Endothelial cell of umbilical vein (primary cell): ENCODE measurements around the gene LCOR. TPM values are rescaled to one million over a fixed set of nuclear protein-coding genes. Genes with fewer than 3 reads are reported as not detected.

Experiments
- BruUV-seq: library from RNA; stranded (reverse); fragments of 400-500 nt; replicated peaks from 2 replicates; lab custom pipeline; 2021; lab: Mats Ljungman, UMichigan
- CTCF ChIA-PET: fragments of 300-600, 350-600 bp; sonication (Branson Sonifier 250); formaldehyde crosslinking; loops from one replicate; lab custom pipeline; 2021; ENCODE audit warnings: antibody characterized with exemption, inconsistent platforms; lab: Charles Lee
- POLR2A ChIA-PET: fragments of 300-600, 350-600 bp; sonication (Branson Sonifier 250); formaldehyde crosslinking; loops from one replicate; lab custom pipeline; 2021; ENCODE audit warnings: antibody characterized with exemption, inconsistent platforms; lab: Charles Lee
- DNase-seq: peaks from one replicate; pipeline ENCODE4 v3.0.0-alpha.2; 2011; ENCODE audit warnings: low read depth, low spot score
- FAIRE-seq: peaks from 2 replicates; lab custom pipeline; 2011; peaks lifted over from hg19 to GRCh38; lab: Jason Lieb, UNC
- H2AFZ ChIP-seq: 2 replicates; pipeline ENCODE4 v1.6.0; 2012; ENCODE audit warnings: low read depth, low read length, control low read depth, inconsistent platforms
- H3K27ac ChIP-seq: 2 replicates; pipeline ENCODE4 v1.5.1; 2011; ENCODE audit warnings: low read depth, mild to moderate bottlenecking, control low read depth, low read length, moderate library complexity; ENCODE audit not compliant: insufficient read depth
- H3K27me3 ChIP-seq, 2 experiments: 2 replicates each; pipeline versions ENCODE4 v1.6.0 to v1.6.1; 2011; ENCODE audit warnings: low read length in 2 of 2, mixed read lengths in 1 of 2; ENCODE audit not compliant: control insufficient read depth in 2 of 2, insufficient read depth in 2 of 2
- H3K36me3 ChIP-seq, 2 experiments: 2 replicates in 1 of 2; 3 replicates in 1 of 2; pipeline ENCODE4 v1.5.1; 2011; ENCODE audit warnings: low read length in 2 of 2, mild to moderate bottlenecking in 1 of 2, moderate library complexity in 1 of 2; ENCODE audit not compliant: control insufficient read depth in 2 of 2, insufficient read depth in 2 of 2; ENCODE audit errors: extremely low read depth in 1 of 2
- H3K4me1 ChIP-seq: 3 replicates; pipeline ENCODE4 v1.5.1; 2011; ENCODE audit warnings: mild to moderate bottlenecking, low read length; ENCODE audit not compliant: control insufficient read depth, insufficient read depth; ENCODE audit errors: extremely low read depth
- H3K4me2 ChIP-seq: 2 replicates; pipeline ENCODE4 v1.6.1; 2011; ENCODE audit warnings: low read length, control low read depth, mixed read lengths; ENCODE audit not compliant: insufficient read depth
- H3K4me3 ChIP-seq, 3 experiments: fragments of 200-600 bp in 1 of 3; sonication (generic), shearing (Covaris generic) in 1 of 3; replicated peaks in 1 of 3; 2 replicates each; pipeline ENCODE4 v1.5.1; 2011 to 2016; ENCODE audit warnings: control low read depth in 3 of 3, low read length in 3 of 3, mild to moderate bottlenecking in 2 of 3, inconsistent platforms in 1 of 3, low read depth in 1 of 3, moderate library complexity in 1 of 3; ENCODE audit not compliant: insufficient read depth in 1 of 3
- H3K79me2 ChIP-seq: 2 replicates; pipeline ENCODE4 v1.6.0; 2012; ENCODE audit warnings: low read length, inconsistent platforms; ENCODE audit not compliant: control insufficient read depth, insufficient read depth
- H3K9ac ChIP-seq: replicated peaks from 2 replicates; pipeline ENCODE3; 2011; ENCODE audit warnings: low read length, control low read depth; ENCODE audit not compliant: insufficient read depth; ENCODE audit errors: extremely low read depth
- H3K9me1 ChIP-seq: replicated peaks from 3 replicates; pipeline ENCODE4 v1.6.0; 2011; ENCODE audit warnings: mild to moderate bottlenecking, low read length; ENCODE audit not compliant: control insufficient read depth, insufficient read depth; ENCODE audit errors: extremely low read depth
- H3K9me3 ChIP-seq: replicated peaks from 2 replicates; pipeline ENCODE4 v1.5.1; 2012; ENCODE audit warnings: low read length, inconsistent platforms; ENCODE audit not compliant: control insufficient read depth, insufficient read depth
- H4K20me1 ChIP-seq: replicated peaks from 2 replicates; pipeline ENCODE3; 2011; ENCODE audit warnings: mild to moderate bottlenecking, low read length; ENCODE audit not compliant: control insufficient read depth, insufficient read depth; ENCODE audit errors: extremely low read depth
- EZH2 ChIP-seq: IDR thresholded peaks from 2 replicates; pipeline ENCODE4 v1.6.1; 2012; ENCODE audit warnings: borderline replicate concordance, low read depth, mild to moderate bottlenecking, moderate library complexity, low read length, inconsistent platforms; ENCODE audit not compliant: severe bottlenecking
- FOS ChIP-seq: IDR thresholded peaks from 2 replicates; pipeline ENCODE4 v1.6.1; 2011; ENCODE audit warnings: mild to moderate bottlenecking, low read length, moderate library complexity, borderline replicate concordance; ENCODE audit not compliant: insufficient read depth
- GATA2 ChIP-seq: IDR thresholded peaks from 2 replicates; pipeline ENCODE4 v1.7.0; 2011; ENCODE audit warnings: low read depth, mild to moderate bottlenecking, moderate library complexity, mixed read lengths, low read length; ENCODE audit not compliant: insufficient read length, insufficient read depth
- JUN ChIP-seq: IDR thresholded peaks from 2 replicates; pipeline ENCODE4 v1.6.1; 2011; ENCODE audit warnings: borderline replicate concordance, low read depth; ENCODE audit not compliant: insufficient read length, insufficient read depth
- MYC ChIP-seq: IDR thresholded peaks from one replicate; pipeline ENCODE4 v1.6.1; 2011; ENCODE audit warnings: mild to moderate bottlenecking, low read depth, low read length
- POLR2A ChIP-seq: IDR thresholded peaks from 2 replicates; pipeline ENCODE4 v1.6.1; 2012; ENCODE audit warnings: low read depth, mild to moderate bottlenecking, control low read depth, low read length
- POLR2AphosphoS5 ChIP-seq: IDR thresholded peaks from 2 replicates; pipeline ENCODE4 v1.6.1; 2012; ENCODE audit warnings: low read depth, mild to moderate bottlenecking, control low read depth, low read length, moderate library complexity; ENCODE audit not compliant: insufficient read depth
- dilution Hi-C: fragments of 300-500 bp; cut with MboI; formaldehyde crosslinking; loops from one replicate; pipeline ENCODE4 v1.15.0; 2019; ENCODE audit warnings: low sequenced_read_pairs; ENCODE audit not compliant: extremely low pct_ligation_motif_present
- intact Hi-C: fragments of 100-400 bp; cut with micrococcal nuclease; formaldehyde crosslinking; loops from one replicate; pipeline ENCODE4 v1.10.0; 2022
- polyA plus RNA-seq, 4 experiments: library from polyadenylated mRNA; depleted of rRNA in 3 of 4; stranded (reverse) in 3 of 4; unstranded in 1 of 4; fragments of >200 nt; gene quantifications; 2 replicates each; pipeline versions ENCODE4 v1.2.1 to v1.2.3, GENCODE V29; 2011 to 2012; ENCODE audit warnings: missing spikeins in 1 of 4
- total RNA-seq: library from RNA; stranded (reverse); gene quantifications from 2 replicates; pipeline ENCODE4 v1.2.3, GENCODE V29; 2021
- TF ChIP-seq, protein P1 (sequence below), 2 donors: IDR thresholded peaks; 1 replicate in 1 of 2; 2 replicates in 1 of 2; pipeline ENCODE4 v1.5.1; 2011; ENCODE audit warnings: low read length in 2 of 2, mild to moderate bottlenecking in 2 of 2, moderate library complexity in 2 of 2, control low read depth in 1 of 2, inconsistent platforms in 1 of 2, low read depth in 1 of 2; ENCODE audit not compliant: insufficient read depth in 1 of 2; ENCODE audit errors: extremely low read depth in 1 of 2
- TF ChIP-seq, protein P2 (sequence below): IDR thresholded peaks from 2 replicates; pipeline ENCODE4 v1.6.1; 2011; ENCODE audit not compliant: insufficient read depth, insufficient read length

Gene LCOR
- total and polyA plus RNA-seq, 2 donors (not counting 3 experiments of a cell fraction or from before 2014, with no cell fraction given) = 11.6 to 39.0 TPM

DNA sequence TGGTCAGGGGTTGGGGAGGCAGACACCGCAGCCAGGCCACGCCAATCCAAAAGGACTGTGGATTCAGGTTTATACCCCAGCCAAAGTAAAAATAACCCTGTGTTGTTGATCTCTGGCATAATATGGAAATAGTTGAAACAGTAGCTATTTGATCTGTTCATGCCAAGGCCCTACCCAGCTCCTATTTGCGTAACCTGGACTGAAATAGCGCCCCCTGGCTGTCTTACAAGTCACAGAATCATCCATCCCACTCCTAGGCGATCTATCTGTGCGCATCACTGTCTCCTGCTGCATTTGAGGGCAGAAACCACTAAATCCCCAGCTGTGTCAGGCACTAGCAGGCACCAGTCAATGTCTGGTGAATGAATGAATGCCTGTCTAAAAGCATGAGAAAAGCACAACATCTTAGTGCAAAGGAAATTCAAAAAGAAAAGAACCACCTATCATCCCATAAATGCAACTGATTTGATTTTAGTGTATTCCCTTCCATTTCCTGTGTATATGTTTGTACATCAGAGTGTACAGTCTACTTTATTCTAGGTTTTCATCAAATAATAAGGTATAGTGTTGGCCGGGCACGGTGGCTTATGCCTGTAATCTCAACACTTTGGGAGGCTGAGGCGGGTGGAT is 193.6 kb downstream of the LCOR start:
- DNase-seq (peak; percentile 34), FAIRE-seq (peak; percentile 79)
- intact Hi-C loops (loop anchor here (1.0 to 2.0 kb wide), 4 partner anchors 115 to 385 kb away; partner anchors contain the start of gene LCOR), dilution Hi-C loops (no loop called here)
- no peaks in the 10 kb centered on the region for H3K9me3 ChIP-seq
- no peaks in the 10 kb centered on the region for H3K36me3 ChIP-seq
- no peaks in the 10 kb centered on the region for H3K27me3 ChIP-seq
- H3K27ac ChIP-seq = no peak overlapping the region
- no peak overlapping the region for H3K4me2 ChIP-seq
- no peak overlapping the region for H3K4me3 ChIP-seq
- CTCF ChIA-PET = interaction anchor here (0.6 to 9.2 kb wide), 80 partner anchors 10 to 986 kb away, joined by 3 to 161 read pairs (median 4); partner anchors contain the start of genes LCOR and TLL2
- no peaks in the 10 kb centered on the region for H4K20me1 ChIP-seq
- H3K4me1 ChIP-seq = peaks cover 18% of the 10 kb centered on the region
- no peaks in the 10 kb centered on the region for H3K9me1 ChIP-seq
- no peak overlapping the region for H3K9ac ChIP-seq
- H3K79me2 ChIP-seq = no peaks in the 10 kb centered on the region
- POLR2A ChIA-PET = no interaction called here
- no TSS peak for BruUV-seq
- TF ChIP-seq, protein P1, sequence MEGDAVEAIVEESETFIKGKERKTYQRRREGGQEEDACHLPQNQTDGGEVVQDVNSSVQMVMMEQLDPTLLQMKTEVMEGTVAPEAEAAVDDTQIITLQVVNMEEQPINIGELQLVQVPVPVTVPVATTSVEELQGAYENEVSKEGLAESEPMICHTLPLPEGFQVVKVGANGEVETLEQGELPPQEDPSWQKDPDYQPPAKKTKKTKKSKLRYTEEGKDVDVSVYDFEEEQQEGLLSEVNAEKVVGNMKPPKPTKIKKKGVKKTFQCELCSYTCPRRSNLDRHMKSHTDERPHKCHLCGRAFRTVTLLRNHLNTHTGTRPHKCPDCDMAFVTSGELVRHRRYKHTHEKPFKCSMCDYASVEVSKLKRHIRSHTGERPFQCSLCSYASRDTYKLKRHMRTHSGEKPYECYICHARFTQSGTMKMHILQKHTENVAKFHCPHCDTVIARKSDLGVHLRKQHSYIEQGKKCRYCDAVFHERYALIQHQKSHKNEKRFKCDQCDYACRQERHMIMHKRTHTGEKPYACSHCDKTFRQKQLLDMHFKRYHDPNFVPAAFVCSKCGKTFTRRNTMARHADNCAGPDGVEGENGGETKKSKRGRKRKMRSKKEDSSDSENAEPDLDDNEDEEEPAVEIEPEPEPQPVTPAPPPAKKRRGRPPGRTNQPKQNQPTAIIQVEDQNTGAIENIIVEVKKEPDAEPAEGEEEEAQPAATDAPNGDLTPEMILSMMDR (IDR thresholded peaks at IDR 0.05; ENCODE audit: extremely low read depth in 1 of 2, insufficient read depth in 1 of 2, low read depth in 1 of 2, low read length in 2 of 2) = peak; percentile 58 to 63
- no peak for TF ChIP-seq POLR2AphosphoS5
- no peak overlapping the region for H2AFZ ChIP-seq

DNA sequence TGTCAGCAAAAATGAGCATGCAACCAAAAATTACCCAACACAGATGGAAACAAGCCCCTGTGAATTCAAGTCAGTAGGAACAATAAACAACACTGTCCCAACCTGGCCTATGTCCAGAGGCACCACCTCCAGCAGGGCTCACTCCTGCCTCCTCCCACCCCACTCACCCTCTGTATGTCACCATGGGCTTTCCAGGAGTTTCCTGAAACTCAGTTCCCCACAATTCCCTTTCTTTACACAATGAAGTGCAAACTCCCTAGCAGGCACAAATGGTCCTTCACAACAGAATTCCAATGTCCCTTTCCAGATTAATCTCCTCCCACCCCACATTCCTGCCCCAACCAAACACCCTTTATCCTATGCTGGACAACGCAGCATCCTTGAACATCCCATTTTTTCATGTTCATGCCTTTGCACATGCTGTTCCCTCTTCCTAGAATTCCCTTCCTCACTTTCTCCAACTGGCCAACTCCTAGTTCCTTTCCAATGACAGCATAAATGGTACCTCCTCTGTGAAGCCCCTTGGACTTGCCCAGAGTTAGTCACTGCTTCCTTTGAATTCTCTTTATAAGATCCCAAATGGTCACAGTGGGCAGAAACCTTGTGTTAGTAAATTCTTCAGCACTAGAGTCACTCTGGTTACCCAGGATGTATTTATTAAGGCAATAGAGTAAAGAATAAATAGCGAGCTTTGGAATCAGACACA is 196.2 kb downstream of the LCOR start:
- dilution Hi-C loops = no loop called here
- ChIA-PET CTCF (interaction anchor here (0.8 to 9.2 kb wide), 4 partner anchors 9 to 182 kb away, joined by 3 to 161 read pairs (median 4); no protein-coding TSS in a partner anchor), POLR2A (no interaction called here)
- H3K27ac ChIP-seq = no peak overlapping the region
- no peaks in the 10 kb centered on the region for H3K79me2 ChIP-seq
- no peak overlapping the region for H3K4me3 ChIP-seq
- no peaks in the 10 kb centered on the region for H4K20me1 ChIP-seq
- FAIRE-seq = no peak
- H3K9me1 ChIP-seq = no peaks in the 10 kb centered on the region
- TF ChIP-seq, protein P2, sequence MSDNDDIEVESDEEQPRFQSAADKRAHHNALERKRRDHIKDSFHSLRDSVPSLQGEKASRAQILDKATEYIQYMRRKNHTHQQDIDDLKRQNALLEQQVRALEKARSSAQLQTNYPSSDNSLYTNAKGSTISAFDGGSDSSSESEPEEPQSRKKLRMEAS = no peak
- TF ChIP-seq, protein P1 (IDR thresholded peaks at IDR 0.05; ENCODE audit: extremely low read depth in 1 of 2, insufficient read depth in 1 of 2, low read depth in 1 of 2, low read length in 2 of 2) = no peak
- TF ChIP-seq JUN = no peak
- no peak for TF ChIP-seq GATA2
- no peak for TF ChIP-seq FOS
- no peak for TF ChIP-seq POLR2A
- TF ChIP-seq EZH2 = no peak
- no peak for TF ChIP-seq MYC
- TF ChIP-seq POLR2AphosphoS5 = no peak
- intact Hi-C loops = no loop called here
- no peaks in the 10 kb centered on the region for H3K27me3 ChIP-seq
- DNase-seq = no peak
- no peaks in the 10 kb centered on the region for H3K9me3 ChIP-seq
- H3K9ac ChIP-seq = no peak overlapping the region
- BruUV-seq = no TSS peak
- H3K36me3 ChIP-seq = no peaks in the 10 kb centered on the region
- no peak overlapping the region for H3K4me2 ChIP-seq
- peaks cover 18% of the 10 kb centered on the region for H3K4me1 ChIP-seq
- H2AFZ ChIP-seq = no peak overlapping the region
